ENCODE measurements around the gene GPR108. TPM values are rescaled to one million over a fixed set of nuclear protein-coding genes. Genes with fewer than 3 reads are reported as not detected.

GPR108 gene
- total and polyA plus RNA-seq, 2 of the 8 experiments (the other 6 are each of a cell fraction or from before 2014, with no cell fraction given) = 34.9 to 46.0 TPM

DNA sequence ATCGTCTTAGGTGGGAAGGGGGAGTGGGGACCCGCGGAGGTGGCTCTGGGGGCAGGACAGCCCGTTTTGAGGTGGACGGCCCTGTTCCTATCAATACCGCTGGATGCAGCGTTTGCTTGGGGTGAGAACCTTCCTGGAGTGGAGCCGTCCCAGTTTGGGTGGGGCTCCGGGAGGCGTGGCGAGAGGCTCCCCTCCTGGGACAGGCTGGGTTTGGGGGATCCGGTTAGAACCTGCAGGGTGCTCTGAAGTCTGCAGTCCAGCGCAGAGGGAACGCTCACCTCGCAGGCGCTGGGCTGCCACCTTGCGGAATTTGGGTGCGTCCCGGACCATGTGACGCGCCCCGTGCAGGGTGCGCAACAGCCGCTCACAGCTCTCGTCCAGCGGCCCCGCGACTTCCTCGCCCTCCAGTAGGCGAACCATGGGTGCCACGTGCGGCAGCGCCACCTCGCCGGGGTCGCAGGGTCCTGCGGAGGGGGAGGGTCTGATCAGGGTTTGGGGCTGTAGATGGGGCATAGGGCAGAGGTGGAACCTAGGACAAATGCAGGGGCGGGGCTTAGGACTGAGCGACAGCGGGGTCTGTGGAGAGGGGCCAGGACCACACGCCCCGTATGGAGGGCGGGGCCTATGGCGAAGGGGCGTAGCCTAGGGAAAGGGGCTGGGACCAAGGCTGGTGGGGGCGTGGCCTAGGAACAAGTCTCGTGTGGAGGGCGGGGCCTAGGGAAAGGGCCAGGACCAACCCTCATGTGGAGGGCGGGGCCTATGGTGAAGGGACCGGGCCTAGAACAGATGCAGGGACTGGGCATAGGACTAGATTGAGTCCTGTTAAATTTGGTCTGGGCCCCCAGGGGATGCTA is 16.0 kb upstream of the GPR108 start (continued):
- TF ChIP-seq ATF2 (IDR thresholded peaks at IDR 0.05; ENCODE audit: low read length) (no peak), POLR2AphosphoS5 (IDR thresholded peaks at IDR 0.05; ENCODE audit: low read depth, low read length) (no peak; the same call in 1 of the 2 replicates), BCL11A (IDR thresholded peaks at IDR 0.05; ENCODE audit: low read depth in 2 of 2, low read length in 2 of 2) (no peak), CHD1 (IDR thresholded peaks at IDR 0.05; ENCODE audit: low read depth, low read length) (no peak), KDM5A (IDR thresholded peaks at IDR 0.05; ENCODE audit: low read length) (no peak), BACH1 (IDR thresholded peaks at IDR 0.05; ENCODE audit: low read length) (no peak), SP1 (IDR thresholded peaks at IDR 0.05; ENCODE audit: low read depth, low read length) (peak; percentile 29; the same call in 1 of the 2 replicates), TAF1 (IDR thresholded peaks at IDR 0.05; ENCODE audit: low read depth, low read length) (0 out of 2 replicates have a peak, but pooled peaks have one; percentile 17), TBP (IDR thresholded peaks at IDR 0.05; ENCODE audit: low read depth, low read length) (peak; percentile 34; the same call in 1 of the 2 replicates), FOSL1 (IDR thresholded peaks at IDR 0.05; ENCODE audit: insufficient read depth, low read depth, low read length) (no peak), SAP30 (IDR thresholded peaks at IDR 0.05; ENCODE audit: insufficient read depth, insufficient replicate concordance, low read length) (no peak), GABPA (IDR thresholded peaks at IDR 0.05; ENCODE audit: borderline replicate concordance, insufficient read depth, low read length) (no peak), NRF1 (IDR thresholded peaks at IDR 0.05; ENCODE audit: low read depth, low read length) (no peak), BRCA1 (IDR thresholded peaks at IDR 0.05; ENCODE audit: low read depth, low read length) (no peak), JUND (IDR thresholded peaks at IDR 0.05; ENCODE audit: low read length) (no peak), TEAD4 (IDR thresholded peaks at IDR 0.05; ENCODE audit: low read depth, low read length) (peak; percentile 80), SIN3A (conservative IDR thresholded peaks at IDR 0.05 in 1 of 2, IDR thresholded peaks at IDR 0.05 in 1 of 2; ENCODE audit: low read depth in 1 of 2, low read length in 2 of 2) (peak in 1 of 2 experiments; percentile 20; a peak in 1 of 4 replicates), CREB1 (IDR thresholded peaks at IDR 0.05) (peak; percentile 61; the same call in 1 of the 2 replicates)
- TF ChIP-seq, protein P1, sequence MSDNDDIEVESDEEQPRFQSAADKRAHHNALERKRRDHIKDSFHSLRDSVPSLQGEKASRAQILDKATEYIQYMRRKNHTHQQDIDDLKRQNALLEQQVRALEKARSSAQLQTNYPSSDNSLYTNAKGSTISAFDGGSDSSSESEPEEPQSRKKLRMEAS (IDR thresholded peaks at IDR 0.05) = peak; percentile 97
- TF ChIP-seq, protein P2, sequence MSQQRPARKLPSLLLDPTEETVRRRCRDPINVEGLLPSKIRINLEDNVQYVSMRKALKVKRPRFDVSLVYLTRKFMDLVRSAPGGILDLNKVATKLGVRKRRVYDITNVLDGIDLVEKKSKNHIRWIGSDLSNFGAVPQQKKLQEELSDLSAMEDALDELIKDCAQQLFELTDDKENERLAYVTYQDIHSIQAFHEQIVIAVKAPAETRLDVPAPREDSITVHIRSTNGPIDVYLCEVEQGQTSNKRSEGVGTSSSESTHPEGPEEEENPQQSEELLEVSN (IDR thresholded peaks at IDR 0.05) = peak; percentile 78
- TF ChIP-seq, protein P3, sequence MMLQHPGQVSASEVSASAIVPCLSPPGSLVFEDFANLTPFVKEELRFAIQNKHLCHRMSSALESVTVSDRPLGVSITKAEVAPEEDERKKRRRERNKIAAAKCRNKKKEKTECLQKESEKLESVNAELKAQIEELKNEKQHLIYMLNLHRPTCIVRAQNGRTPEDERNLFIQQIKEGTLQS (IDR thresholded peaks at IDR 0.05; ENCODE audit: insufficient read depth, low read depth, low read length) = peak; percentile 62; the same call in 1 of the 2 replicates
